HCT116 (cell line): ENCODE data around the gene RSPH6A. TPM values are rescaled to one million over a fixed set of nuclear protein-coding genes. Genes with fewer than 3 reads are reported as not detected.

Source experiments
- ATAC-seq: fragments of 200-7000 bp; cut with Tn5 transposase; 2 replicates; pipeline ENCODE4 v1.9.1; 2020; ENCODE audit warnings: mild to moderate bottlenecking, moderate library complexity
- BruUV-seq: library from RNA; stranded (reverse); fragments of 400-500 nt; replicated peaks from 2 replicates; lab custom pipeline; 2021; lab: Mats Ljungman, UMichigan
- CTCF ChIA-PET: fragments of 300-600 bp; sonication (Branson Sonifier 250); formaldehyde crosslinking; loops from one replicate; lab custom pipeline; 2021; ENCODE audit warnings: antibody characterized with exemption; lab: Charles Lee
- POLR2A ChIA-PET: fragments of 300-600, 350-600 bp; sonication (Branson Sonifier 250); formaldehyde crosslinking; loops from one replicate; lab custom pipeline; 2021; ENCODE audit warnings: antibody characterized with exemption; lab: Charles Lee
- RAD21 ChIA-PET, 2 experiments: fragments of 300-600 bp; sonication (Branson Sonifier 250); formaldehyde crosslinking; loops; one replicate each; lab custom pipeline; 2023; ENCODE audit warnings: low total read pairs in 2 of 2; ENCODE audit not compliant: uncharacterized antibody in 2 of 2, unreplicated experiment in 2 of 2, low non-redundant PET in 1 of 2; lab: Charles Lee
- DNase-seq: peaks from one replicate; pipeline ENCODE4 v3.0.0-alpha.2; 2010; ENCODE audit warnings: low read depth, low spot score
- H2AFZ ChIP-seq: fragments of 200-600 bp; shearing (Covaris generic), sonication (generic); 2 replicates; pipeline ENCODE4 v1.6.1; 2017; ENCODE audit warnings: low read depth, mixed run types, mixed read lengths, antibody characterized with exemption, low read length; ENCODE audit not compliant: poor library complexity, severe bottlenecking
- H3K27ac ChIP-seq: 2 replicates; pipeline ENCODE4 v1.5.1; 2012; ENCODE audit warnings: low read depth, low read length
- H3K27me3 ChIP-seq: fragments of 200-600 bp; sonication (generic); 2 replicates; pipeline ENCODE4 v1.6.1; 2016; ENCODE audit warnings: mixed run types, low read length, mixed read lengths; ENCODE audit not compliant: insufficient read depth
- H3K36me3 ChIP-seq, 2 experiments: fragments of 200-500 bp in 1 of 2; fragments of 200-600 bp in 1 of 2; sonication (Bioruptor generic) in 1 of 2; sonication (generic) in 1 of 2; 2 replicates each; pipeline versions ENCODE4 v1.5.1 to v1.6.1; 2014 to 2016; ENCODE audit warnings: low read length in 2 of 2, inconsistent platforms in 1 of 2, mixed read lengths in 1 of 2, mixed run types in 1 of 2; ENCODE audit not compliant: insufficient read depth in 2 of 2, control insufficient read depth in 1 of 2
- H3K4me1 ChIP-seq, 2 experiments: fragments of 200-600 bp in 1 of 2; sonication (generic) in 1 of 2; 2 replicates each; pipeline versions ENCODE4 v1.5.1 to v1.6.1; 2012 to 2017; ENCODE audit warnings: low read length in 2 of 2, inconsistent platforms in 1 of 2, mild to moderate bottlenecking in 1 of 2, mixed read lengths in 1 of 2, mixed run types in 1 of 2, moderate library complexity in 1 of 2; ENCODE audit not compliant: insufficient read depth in 2 of 2, control insufficient read depth in 1 of 2
- H3K4me2 ChIP-seq: fragments of 200-600 bp; sonication (generic); 2 replicates; pipeline ENCODE4 v1.6.1; 2017; ENCODE audit warnings: mixed run types, low read length, mixed read lengths
- H3K4me3 ChIP-seq, 2 experiments: fragments of 200-600 bp in 1 of 2; sonication (generic) in 1 of 2; replicated peaks in 1 of 2; 2 replicates each; pipeline ENCODE4 v1.5.1; 2011 to 2016; ENCODE audit warnings: low read length in 2 of 2, control low read depth in 1 of 2, low read depth in 1 of 2, mild to moderate bottlenecking in 1 of 2, mixed read lengths in 1 of 2, mixed run types in 1 of 2
- H3K79me2 ChIP-seq: fragments of 200-600 bp; sonication (generic); 2 replicates; pipeline ENCODE4 v1.6.1; 2017; ENCODE audit warnings: mild to moderate bottlenecking, mixed run types, low read length, moderate library complexity, mixed read lengths; ENCODE audit not compliant: insufficient read depth
- H3K9ac ChIP-seq: fragments of 200-600 bp; sonication (generic); 2 replicates; pipeline ENCODE4 v1.6.1; 2016; ENCODE audit warnings: low read length, mixed read lengths
- H3K9me2 ChIP-seq: fragments of 200-600 bp; sonication (generic), shearing (Covaris generic); 2 replicates; pipeline ENCODE4 v1.6.1; 2017; ENCODE audit warnings: mixed run types, mild to moderate bottlenecking, moderate library complexity; ENCODE audit not compliant: insufficient read depth
- H3K9me3 ChIP-seq, 2 experiments: fragments of 200-500 bp in 1 of 2; fragments of 200-600 bp in 1 of 2; sonication (Bioruptor generic) in 1 of 2; sonication (generic) in 1 of 2; 2 replicates each; pipeline ENCODE4 v1.6.1; 2014 to 2017; ENCODE audit warnings: low read length in 2 of 2, mixed read lengths in 2 of 2, inconsistent platforms in 1 of 2, low read depth in 1 of 2, mild to moderate bottlenecking in 1 of 2, mixed run types in 1 of 2, moderate library complexity in 1 of 2; ENCODE audit not compliant: control insufficient read depth in 1 of 2, insufficient read depth in 1 of 2
- H4K20me1 ChIP-seq: fragments of 200-600 bp; sonication (generic), shearing (Covaris generic); 2 replicates; pipeline ENCODE4 v1.6.1; 2017; ENCODE audit warnings: mixed run types, mild to moderate bottlenecking, moderate library complexity; ENCODE audit not compliant: insufficient read depth
- CBX3 ChIP-seq: IDR thresholded peaks from 2 replicates; pipeline ENCODE4 v1.6.1; 2012; ENCODE audit warnings: low read depth
- CEBPB ChIP-seq: IDR thresholded peaks from 2 replicates; pipeline ENCODE4 v1.6.1; 2012; ENCODE audit warnings: low read depth
- EZH2 ChIP-seq: fragments of 200-600 bp; sonication (generic); IDR thresholded peaks from 2 replicates; pipeline ENCODE4 v1.6.1; 2017; ENCODE audit warnings: antibody characterized with exemption, mixed run types
- EZH2phosphoT487 ChIP-seq: fragments of 200-600 bp; IDR thresholded peaks from 2 replicates; pipeline ENCODE4 v1.6.1; 2018; ENCODE audit warnings: antibody characterized with exemption, borderline replicate concordance
- FOSL1 ChIP-seq: IDR thresholded peaks from 2 replicates; pipeline ENCODE4 v1.6.1; 2012; ENCODE audit warnings: low read depth
- JUND ChIP-seq: IDR thresholded peaks from 2 replicates; pipeline ENCODE4 v1.6.1; 2012
- POLR2A ChIP-seq: IDR thresholded peaks from 2 replicates; pipeline ENCODE4 v1.7.0; 2011; ENCODE audit warnings: borderline replicate concordance; ENCODE audit not compliant: insufficient read depth, insufficient read length; ENCODE audit errors: extremely low read depth
- POLR2AphosphoS5 ChIP-seq: IDR thresholded peaks from 2 replicates; pipeline ENCODE4 v1.6.1; 2011; ENCODE audit warnings: mild to moderate bottlenecking, low read depth, low read length, moderate library complexity
- RAD21 ChIP-seq: IDR thresholded peaks from 2 replicates; pipeline ENCODE4 v1.6.1; 2012; ENCODE audit warnings: low read depth, mild to moderate bottlenecking
- REST ChIP-seq: IDR thresholded peaks from 2 replicates; pipeline ENCODE4 v1.6.1; 2012; ENCODE audit warnings: low read depth
- SP1 ChIP-seq: IDR thresholded peaks from 2 replicates; pipeline ENCODE4 v1.6.1; 2012; ENCODE audit warnings: low read depth
- SRF ChIP-seq: IDR thresholded peaks from 2 replicates; pipeline ENCODE4 v1.6.1; 2012; ENCODE audit warnings: low read depth
- YY1 ChIP-seq: IDR thresholded peaks from 2 replicates; pipeline ENCODE4 v1.6.1; 2011; ENCODE audit warnings: low read length, low read depth, moderate library complexity, mild to moderate bottlenecking; ENCODE audit not compliant: insufficient replicate concordance; ENCODE audit errors: extremely low read depth
- ZFX ChIP-seq: fragments of 450-650 bp; IDR thresholded peaks from 2 replicates; pipeline ENCODE4 v1.6.1; 2017
- ZNF274 ChIP-seq: fragments of 200-500 bp; sonication (Bioruptor generic); IDR thresholded peaks from 2 replicates; pipeline ENCODE4 v1.6.1; 2014; ENCODE audit warnings: mild to moderate bottlenecking, low read depth, low read length, inconsistent platforms
- intact Hi-C: fragments of 100-400 bp; cut with micrococcal nuclease; formaldehyde crosslinking; loops from 2 replicates; pipeline ENCODE4 v1.10.0; 2022
- total RNA-seq: library from RNA; stranded (reverse); gene quantifications from one replicate; pipeline ENCODE4 v1.2.1, GENCODE V29; 2021; ENCODE audit not compliant: unreplicated experiment
- TF ChIP-seq, protein P1 (sequence below): IDR thresholded peaks from 2 replicates; pipeline ENCODE4 v1.6.1; 2012
- TF ChIP-seq, protein P2 (sequence below), 3 experiments: fragments of 200-600 bp in 1 of 3; sonication (generic) in 1 of 3; IDR thresholded peaks in 2 of 3; conservative IDR thresholded peaks in 1 of 3; 2 replicates each; pipeline ENCODE4 v1.5.1; 2012 to 2017; ENCODE audit warnings: low read depth in 2 of 3, low read length in 2 of 3, antibody characterized with exemption in 1 of 3, borderline replicate concordance in 1 of 3, control low read depth in 1 of 3, mild to moderate bottlenecking in 1 of 3, mixed read lengths in 1 of 3, mixed run types in 1 of 3, moderate library complexity in 1 of 3; ENCODE audit not compliant: insufficient read depth in 1 of 3
- TF ChIP-seq, protein P3 (sequence below): IDR thresholded peaks from 2 replicates; pipeline ENCODE4 v1.6.1; 2011; ENCODE audit warnings: mild to moderate bottlenecking, low read length, moderate library complexity; ENCODE audit not compliant: insufficient replicate concordance; ENCODE audit errors: extremely low read depth
- TF ChIP-seq, protein P4 (sequence below): IDR thresholded peaks from 2 replicates; pipeline ENCODE4 v1.6.1; 2012

Gene RSPH6A
- total RNA-seq, 1 experiment from 2014 or later = 0.57 TPM

DNA sequence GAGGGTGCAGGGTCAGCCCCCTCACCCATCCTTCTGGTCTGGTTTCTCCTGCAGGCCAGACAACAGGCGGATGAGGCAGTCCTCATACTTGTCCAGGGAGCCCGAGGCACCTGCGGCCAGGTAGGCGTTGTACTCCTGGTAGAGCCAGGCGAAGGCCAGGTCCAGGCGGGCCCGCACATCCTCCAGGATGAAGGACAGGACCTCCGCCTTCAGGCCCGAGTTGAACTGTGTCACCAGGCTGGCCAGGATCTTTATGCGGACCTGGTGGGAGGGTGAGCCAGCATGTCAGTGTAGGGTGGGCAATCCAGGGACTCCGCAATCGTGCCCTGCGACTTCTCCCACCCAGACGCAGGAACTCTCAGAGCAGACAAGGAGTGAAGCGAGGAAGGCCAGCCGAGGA, 13.8 kb upstream of the RSPH6A start:
- ChIA-PET CTCF (interaction anchor here (3.3 kb wide), 1 partner anchor 11 kb away, joined by 17 read pairs; no protein-coding TSS in a partner anchor), POLR2A (no interaction called here), RAD21 (no interaction called here)
- no peak overlapping the region for H2AFZ ChIP-seq
- H3K4me3 ChIP-seq = no peak overlapping the region
- no peaks in the 10 kb centered on the region for H3K27me3 ChIP-seq
- no peaks in the 10 kb centered on the region for H3K9me2 ChIP-seq
- H3K4me2 ChIP-seq = no peak overlapping the region
- no peak for DNase-seq
- TF ChIP-seq SP1 (no peak), ZNF274 (no peak), JUND (no peak), EZH2phosphoT487 (no peak), SRF (no peak), ZFX (no peak), POLR2A (no peak), FOSL1 (no peak), REST (no peak), YY1 (no peak), EZH2 (no peak), CBX3 (no peak), POLR2AphosphoS5 (no peak), CEBPB (no peak), RAD21 (no peak)
- TF ChIP-seq, protein P1, sequence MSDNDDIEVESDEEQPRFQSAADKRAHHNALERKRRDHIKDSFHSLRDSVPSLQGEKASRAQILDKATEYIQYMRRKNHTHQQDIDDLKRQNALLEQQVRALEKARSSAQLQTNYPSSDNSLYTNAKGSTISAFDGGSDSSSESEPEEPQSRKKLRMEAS = no peak
- TF ChIP-seq, protein P2, sequence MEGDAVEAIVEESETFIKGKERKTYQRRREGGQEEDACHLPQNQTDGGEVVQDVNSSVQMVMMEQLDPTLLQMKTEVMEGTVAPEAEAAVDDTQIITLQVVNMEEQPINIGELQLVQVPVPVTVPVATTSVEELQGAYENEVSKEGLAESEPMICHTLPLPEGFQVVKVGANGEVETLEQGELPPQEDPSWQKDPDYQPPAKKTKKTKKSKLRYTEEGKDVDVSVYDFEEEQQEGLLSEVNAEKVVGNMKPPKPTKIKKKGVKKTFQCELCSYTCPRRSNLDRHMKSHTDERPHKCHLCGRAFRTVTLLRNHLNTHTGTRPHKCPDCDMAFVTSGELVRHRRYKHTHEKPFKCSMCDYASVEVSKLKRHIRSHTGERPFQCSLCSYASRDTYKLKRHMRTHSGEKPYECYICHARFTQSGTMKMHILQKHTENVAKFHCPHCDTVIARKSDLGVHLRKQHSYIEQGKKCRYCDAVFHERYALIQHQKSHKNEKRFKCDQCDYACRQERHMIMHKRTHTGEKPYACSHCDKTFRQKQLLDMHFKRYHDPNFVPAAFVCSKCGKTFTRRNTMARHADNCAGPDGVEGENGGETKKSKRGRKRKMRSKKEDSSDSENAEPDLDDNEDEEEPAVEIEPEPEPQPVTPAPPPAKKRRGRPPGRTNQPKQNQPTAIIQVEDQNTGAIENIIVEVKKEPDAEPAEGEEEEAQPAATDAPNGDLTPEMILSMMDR (IDR thresholded peaks at IDR 0.05 in 2 of 3, conservative IDR thresholded peaks at IDR 0.05 in 1 of 3; ENCODE audit: borderline replicate concordance in 1 of 3, insufficient read depth in 1 of 3, low read depth in 2 of 3, low read length in 2 of 3) = no peak
- TF ChIP-seq, protein P3, sequence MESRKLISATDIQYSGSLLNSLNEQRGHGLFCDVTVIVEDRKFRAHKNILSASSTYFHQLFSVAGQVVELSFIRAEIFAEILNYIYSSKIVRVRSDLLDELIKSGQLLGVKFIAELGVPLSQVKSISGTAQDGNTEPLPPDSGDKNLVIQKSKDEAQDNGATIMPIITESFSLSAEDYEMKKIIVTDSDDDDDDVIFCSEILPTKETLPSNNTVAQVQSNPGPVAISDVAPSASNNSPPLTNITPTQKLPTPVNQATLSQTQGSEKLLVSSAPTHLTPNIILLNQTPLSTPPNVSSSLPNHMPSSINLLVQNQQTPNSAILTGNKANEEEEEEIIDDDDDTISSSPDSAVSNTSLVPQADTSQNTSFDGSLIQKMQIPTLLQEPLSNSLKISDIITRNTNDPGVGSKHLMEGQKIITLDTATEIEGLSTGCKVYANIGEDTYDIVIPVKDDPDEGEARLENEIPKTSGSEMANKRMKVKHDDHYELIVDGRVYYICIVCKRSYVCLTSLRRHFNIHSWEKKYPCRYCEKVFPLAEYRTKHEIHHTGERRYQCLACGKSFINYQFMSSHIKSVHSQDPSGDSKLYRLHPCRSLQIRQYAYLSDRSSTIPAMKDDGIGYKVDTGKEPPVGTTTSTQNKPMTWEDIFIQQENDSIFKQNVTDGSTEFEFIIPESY = no peak
- TF ChIP-seq, protein P4, sequence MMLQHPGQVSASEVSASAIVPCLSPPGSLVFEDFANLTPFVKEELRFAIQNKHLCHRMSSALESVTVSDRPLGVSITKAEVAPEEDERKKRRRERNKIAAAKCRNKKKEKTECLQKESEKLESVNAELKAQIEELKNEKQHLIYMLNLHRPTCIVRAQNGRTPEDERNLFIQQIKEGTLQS = no peak
- intact Hi-C loops = no loop called here
- H3K4me1 ChIP-seq = no peaks in the 10 kb centered on the region
- no peak for ATAC-seq
- peaks cover 43 to 60% of the 10 kb centered on the region in 2 experiments for H3K36me3 ChIP-seq
- H3K27ac ChIP-seq = no peak overlapping the region
- H4K20me1 ChIP-seq = no peaks in the 10 kb centered on the region
- no peaks in the 10 kb centered on the region for H3K79me2 ChIP-seq
- H3K9me3 ChIP-seq = no peaks in the 10 kb centered on the region
- no TSS peak for BruUV-seq
- no peak overlapping the region for H3K9ac ChIP-seq
